Activated CD8-positive, alpha-beta T cell treated with anti-CD3 and anti-CD28 coated beads, Interleukin-2, amount 10 ng/mL, durations not matched to agents 7 days and 5 days (primary cell): ENCODE data around the gene DDX50. TPM values are rescaled to one million over a fixed set of nuclear protein-coding genes. Genes with fewer than 3 reads are reported as not detected.
"Not testable (repeated sequence)": the region's sequence is repeated elsewhere in the genome, so short reads cannot be mapped to it uniquely, and the experiment has no call there.

Experiments
- ATAC-seq: fragments of 150-1000 bp; cut with Tn5 transposase; one replicate; pipeline ENCODE4 v1.10.0; 2021; ENCODE audit warnings: moderate library complexity
- CTCF ChIA-PET: fragments of 350-600 bp; sonication (Branson Sonifier 250); formaldehyde crosslinking; loops from one replicate; lab custom pipeline; 2021; ENCODE audit warnings: antibody characterized with exemption; lab: Charles Lee
- POLR2A ChIA-PET: fragments of 350-600 bp; sonication (Branson Sonifier 250); formaldehyde crosslinking; loops from one replicate; lab custom pipeline; 2021; ENCODE audit warnings: antibody characterized with exemption; lab: Charles Lee
- DNase-seq: peaks from one replicate; pipeline ENCODE4 v3.0.0-alpha.2; 2020
- H3K27ac Mint-ChIP-seq: one replicate; pipeline ENCODE4 v1.8.0; 2021; ENCODE audit warnings: mild to moderate bottlenecking, mixed read lengths
- H3K27me3 Mint-ChIP-seq: one replicate; pipeline ENCODE4 v1.8.0; 2021; ENCODE audit warnings: low read depth, mixed read lengths
- H3K36me3 Mint-ChIP-seq: one replicate; pipeline ENCODE4 v1.8.0; 2021; ENCODE audit warnings: low read depth, mixed read lengths
- H3K4me1 Mint-ChIP-seq: one replicate; pipeline ENCODE4 v1.8.0; 2021; ENCODE audit warnings: low read depth, mixed read lengths
- H3K4me3 Mint-ChIP-seq: one replicate; pipeline ENCODE4 v1.8.0; 2021; ENCODE audit warnings: mild to moderate bottlenecking, mixed read lengths
- H3K9me3 Mint-ChIP-seq: one replicate; pipeline ENCODE4 v1.8.0; 2022; ENCODE audit warnings: mixed read lengths; ENCODE audit not compliant: insufficient read depth
- total RNA-seq, 2 experiments: library from RNA; stranded (reverse); gene quantifications; one replicate each; pipeline ENCODE4 v1.2.3, GENCODE V29; 2021

DDX50 gene
- total RNA-seq, 2 experiments from 2014 or later, result 46.9 to 50.7 TPM

GRCh38 chr10:68924593-68924992 lies 23.5 kb downstream of the DDX50 start:
- no peak for ATAC-seq
- no peak overlapping the region for H3K4me3 Mint-ChIP-seq
- H3K27me3 Mint-ChIP-seq, result no peaks in the 10 kb centered on the region
- peaks cover 38% of the 10 kb centered on the region for H3K36me3 Mint-ChIP-seq
- peak overlapping the region; percentile 51 for H3K27ac Mint-ChIP-seq
- ChIA-PET CTCF (interaction anchor here (1.1 kb wide), 1 partner anchor 10 kb away, joined by 3 read pairs; no protein-coding TSS in a partner anchor), POLR2A (no interaction called here)
- DNase-seq, result no peak
- H3K9me3 Mint-ChIP-seq, result no peaks in the 10 kb centered on the region
- H3K4me1 Mint-ChIP-seq, result no peaks in the 10 kb centered on the region

- CTCF ChIA-PET, result no interaction called here
- H3K36me3 Mint-ChIP-seq, result peaks cover 33% of the 10 kb centered on the region
- H3K9me3 Mint-ChIP-seq, result no peaks in the 10 kb centered on the region
- POLR2A ChIA-PET, result interaction anchor here (1.1 kb wide), 1 partner anchor 25 kb away, joined by 3 read pairs; no protein-coding TSS in a partner anchor
- ATAC-seq (no peak), DNase-seq (no peak)
- H3K27me3 Mint-ChIP-seq, result no peaks in the 10 kb centered on the region
- no peaks in the 10 kb centered on the region for H3K4me1 Mint-ChIP-seq
- no peak overlapping the region for H3K27ac Mint-ChIP-seq
- no peak overlapping the region for H3K4me3 Mint-ChIP-seq
Measured at GRCh38 chr10:68925489-68925888, 24.4 kb downstream of the DDX50 start.

GRCh38 chr10:68929157-68929556 lies 28.0 kb downstream of the DDX50 start:
- H3K27me3 Mint-ChIP-seq, ATAC-seq, H3K4me1 Mint-ChIP-seq, CTCF ChIA-PET, H3K9me3 Mint-ChIP-seq, H3K4me3 Mint-ChIP-seq, POLR2A ChIA-PET, DNase-seq: not testable (repeated sequence)
- peaks cover 40% of the 10 kb centered on the region for H3K36me3 Mint-ChIP-seq
- H3K27ac Mint-ChIP-seq, result peak overlapping the region; percentile 61

- ATAC-seq, POLR2A ChIA-PET, H3K4me1 Mint-ChIP-seq, H3K27ac Mint-ChIP-seq, CTCF ChIA-PET, DNase-seq, H3K4me3 Mint-ChIP-seq, H3K9me3 Mint-ChIP-seq, H3K27me3 Mint-ChIP-seq: not testable (repeated sequence)
- H3K36me3 Mint-ChIP-seq, result peaks cover 36% of the 10 kb centered on the region
Measured at GRCh38 chr10:68929888-68930287, 28.8 kb downstream of the DDX50 start.

- H3K27ac Mint-ChIP-seq, H3K4me3 Mint-ChIP-seq, H3K27me3 Mint-ChIP-seq, H3K9me3 Mint-ChIP-seq, H3K4me1 Mint-ChIP-seq, ATAC-seq, POLR2A ChIA-PET, DNase-seq: not testable (repeated sequence)
- H3K36me3 Mint-ChIP-seq, result peaks cover 39% of the 10 kb centered on the region
- CTCF ChIA-PET, result interaction anchor here (1.1 kb wide), 1 partner anchor 22 kb away, joined by 3 read pairs; no protein-coding TSS in a partner anchor
Measured at GRCh38 chr10:68932860-68933259, 31.7 kb downstream of the DDX50 start.

- Mint-ChIP-seq H3K27ac (no peak overlapping the region), H3K4me3 (no peak overlapping the region), H3K9me3 (no peaks in the 10 kb centered on the region), H3K4me1 (peaks cover 5% of the 10 kb centered on the region), H3K36me3 (peaks cover 49% of the 10 kb centered on the region), H3K27me3 (no peaks in the 10 kb centered on the region)
- DNase-seq (no peak), ATAC-seq (no peak)
- ChIA-PET CTCF (no interaction called here), POLR2A (no interaction called here)
Measured at GRCh38 chr10:68934994-68935393, 33.9 kb downstream of the DDX50 start.

DNA sequence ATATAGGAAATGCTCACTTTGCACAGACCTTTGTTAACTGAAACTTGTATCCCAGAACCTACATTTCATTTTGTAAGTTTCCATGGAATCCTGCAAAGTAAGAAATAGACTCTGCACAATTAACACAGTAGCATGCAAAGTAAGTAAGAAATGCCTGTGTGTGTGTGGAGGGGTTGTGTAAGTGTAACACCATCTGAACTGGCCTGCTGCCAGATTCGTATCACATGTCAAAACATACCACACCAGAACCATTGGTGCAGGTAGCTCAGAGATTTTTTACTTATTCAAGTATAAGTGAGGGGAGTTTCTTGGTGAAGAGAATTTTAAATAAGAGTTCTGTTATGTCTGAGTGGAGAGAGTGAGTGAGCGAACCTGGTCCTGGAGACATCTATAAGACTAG lies 37.0 kb downstream of the DDX50 start:
- Mint-ChIP-seq H3K27ac (no peak overlapping the region), H3K4me1 (peaks cover 3% of the 10 kb centered on the region), H3K36me3 (peaks cover 35% of the 10 kb centered on the region), H3K9me3 (no peaks in the 10 kb centered on the region), H3K4me3 (no peak overlapping the region), H3K27me3 (no peaks in the 10 kb centered on the region)
- POLR2A ChIA-PET, result no interaction called here
- ATAC-seq, result no peak
- DNase-seq, result no peak
- CTCF ChIA-PET, result interaction anchor here (2.5 kb wide), 1 partner anchor 18 kb away, joined by 5 read pairs; the partner anchor contains the start of gene DDX21

DNA sequence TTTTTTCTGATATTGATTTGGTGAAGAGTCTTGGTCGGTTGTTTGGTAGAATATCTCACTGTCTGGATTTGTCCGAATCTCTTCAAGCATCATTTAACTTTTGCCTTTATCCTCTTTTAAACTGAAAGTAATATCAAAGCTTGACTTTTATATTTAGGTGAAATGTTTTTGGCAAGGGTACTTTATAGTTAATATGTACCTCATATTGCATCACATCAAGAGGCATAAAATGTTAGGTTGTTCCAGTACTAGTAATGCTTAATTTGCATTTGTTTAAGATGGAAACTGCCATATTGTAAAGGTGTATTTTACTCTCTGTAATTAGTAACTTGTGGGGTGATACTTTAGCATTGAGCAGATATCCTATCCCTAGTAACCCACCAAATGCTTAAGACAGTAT lies 37.8 kb downstream of the DDX50 start:
- Mint-ChIP-seq H3K4me1 (peaks cover 3% of the 10 kb centered on the region), H3K9me3 (no peaks in the 10 kb centered on the region), H3K4me3 (no peak overlapping the region), H3K36me3 (peaks cover 35% of the 10 kb centered on the region), H3K27ac (no peak overlapping the region), H3K27me3 (no peaks in the 10 kb centered on the region)
- ATAC-seq, result no peak
- CTCF ChIA-PET, result no interaction called here
- POLR2A ChIA-PET, result no interaction called here
- no peak for DNase-seq

DNA sequence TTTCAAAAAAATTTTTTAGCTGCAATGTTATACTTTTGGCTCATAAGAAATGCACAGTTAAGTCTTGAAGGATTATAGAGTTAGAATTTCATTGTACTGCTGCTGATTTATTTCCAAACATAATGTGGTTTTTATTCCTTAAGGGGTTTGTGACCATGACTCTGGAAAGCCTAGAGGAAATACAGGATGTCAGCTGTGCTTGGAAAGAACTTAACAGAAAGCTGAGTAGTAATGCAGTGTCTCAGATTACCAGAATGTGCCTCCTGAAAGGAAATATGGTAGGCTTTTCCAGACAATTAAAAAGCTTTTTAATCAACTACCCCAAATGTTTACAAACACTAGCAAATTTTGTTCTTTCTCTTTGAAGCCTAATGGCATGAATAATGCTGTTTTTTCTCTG lies 39.8 kb downstream of the DDX50 start:
- CTCF ChIA-PET, result interaction anchor here (1.3 to 3.4 kb wide), 2 partner anchors 15 to 29 kb away, joined by 3 to 17 read pairs; partner anchors contain the start of gene DDX21
- H3K4me3 Mint-ChIP-seq, H3K4me1 Mint-ChIP-seq, H3K27ac Mint-ChIP-seq, H3K9me3 Mint-ChIP-seq, POLR2A ChIA-PET, H3K27me3 Mint-ChIP-seq, DNase-seq, ATAC-seq: not testable (repeated sequence)
- peaks cover 35% of the 10 kb centered on the region for H3K36me3 Mint-ChIP-seq

- ATAC-seq (no peak), DNase-seq (no peak)
- Mint-ChIP-seq H3K36me3 (peaks cover 29% of the 10 kb centered on the region), H3K27me3 (no peaks in the 10 kb centered on the region), H3K4me3 (no peak overlapping the region), H3K9me3 (no peaks in the 10 kb centered on the region), H3K4me1 (peaks cover 3% of the 10 kb centered on the region), H3K27ac (no peak overlapping the region)
- CTCF ChIA-PET, result interaction anchor here (1.4 kb wide), 1 partner anchor 36 kb away, joined by 5 read pairs; no protein-coding TSS in a partner anchor
- POLR2A ChIA-PET, result no interaction called here
Measured at GRCh38 chr10:68950598-68950997, 49.5 kb downstream of the DDX50 start.

- peak overlapping the region; percentile 61 for H3K4me3 Mint-ChIP-seq
- CTCF ChIA-PET, result interaction anchor here (0.7 to 2.7 kb wide), 18 partner anchors 8 to 274 kb away, joined by 3 to 34 read pairs (median 5); no protein-coding TSS in a partner anchor
- H3K4me1 Mint-ChIP-seq, result peaks cover 28% of the 10 kb centered on the region
- peaks cover 37% of the 10 kb centered on the region for H3K36me3 Mint-ChIP-seq
- no peak for DNase-seq
- H3K9me3 Mint-ChIP-seq, result no peaks in the 10 kb centered on the region
- no peak for ATAC-seq
- peak overlapping the region; percentile 80 for H3K27ac Mint-ChIP-seq
- POLR2A ChIA-PET, result interaction anchor here (0.6 to 2.3 kb wide), 11 partner anchors 9 to 246 kb away, joined by 3 to 11 read pairs (median 5); partner anchors contain the start of gene DDX50
- H3K27me3 Mint-ChIP-seq, result no peaks in the 10 kb centered on the region
Measured at GRCh38 chr10:68954904-68955303, 53.8 kb downstream of the DDX50 start.

DNA sequence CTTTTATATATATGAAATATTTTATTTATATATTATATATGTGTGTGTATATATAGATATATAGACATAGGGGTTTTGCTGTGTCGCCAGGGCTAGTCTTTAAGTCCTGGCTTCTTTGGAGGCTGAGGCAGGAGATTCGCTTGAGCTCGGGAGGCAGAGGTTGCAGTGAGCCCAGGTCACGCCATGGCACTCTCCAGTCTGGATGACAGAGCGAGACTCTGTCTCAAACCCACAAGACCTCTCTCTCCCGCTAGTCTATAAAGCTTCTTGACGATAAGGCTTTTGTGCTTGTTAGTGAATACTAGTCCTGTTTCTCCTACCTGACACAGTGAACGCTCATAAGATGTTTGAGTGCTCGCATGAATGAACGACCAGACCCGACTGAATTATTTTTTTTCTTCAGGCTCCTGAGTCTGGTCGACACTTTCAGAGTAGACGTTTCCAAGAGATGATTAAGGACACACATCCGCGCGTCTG lies 54.3 kb downstream of the DDX50 start:
- peaks cover 31% of the 10 kb centered on the region for H3K4me1 Mint-ChIP-seq
- DNase-seq, result no peak
- ChIA-PET POLR2A (interaction anchor here (0.6 to 2.3 kb wide), 20 partner anchors 9 to 273 kb away, joined by 3 to 11 read pairs (median 4); partner anchors contain the start of genes DDX50 and STOX1), CTCF (interaction anchor here (0.7 to 2.7 kb wide), 30 partner anchors 8 to 533 kb away, joined by 3 to 34 read pairs (median 5); partner anchors contain the start of gene STOX1)
- peaks cover 40% of the 10 kb centered on the region for H3K36me3 Mint-ChIP-seq
- peak; percentile 32 for ATAC-seq
- H3K27me3 Mint-ChIP-seq, result no peaks in the 10 kb centered on the region
- H3K4me3 Mint-ChIP-seq, result peak overlapping the region; percentile 100
- no peaks in the 10 kb centered on the region for H3K9me3 Mint-ChIP-seq
- H3K27ac Mint-ChIP-seq, result peak overlapping the region; percentile 100
